Gastrocnemius medialis (tissue), 4 donors: ENCODE measurements around the gene HSPB9. TPM values are rescaled to one million over a fixed set of nuclear protein-coding genes. Genes with fewer than 3 reads are reported as not detected.

ENCODE experiments used
- ATAC-seq, 2 donors: fragments of 150-250 bp; one replicate each; pipeline ENCODE4 v1.9.1; 2016
- DNase-seq, 2 donors: peaks; one replicate each; pipeline ENCODE4 v3.0.0-alpha.2; 2019
- H3K27ac ChIP-seq, 4 donors: fragments of 200-600 bp; sonication (generic); 1 replicate in 1 of 4; 2 replicates in 3 of 4; pipeline ENCODE4 v1.5.1; 2016 to 2018; ENCODE audit warnings: mild to moderate bottlenecking in 2 of 4, moderate library complexity in 1 of 4
- H3K27me3 ChIP-seq, 3 donors: fragments of 200-600 bp; sonication (generic) in 2 of 3; 1 replicate in 1 of 3; 2 replicates in 2 of 3; pipeline versions ENCODE4 v1.5.1 to v1.6.0; 2016 to 2019; ENCODE audit warnings: mild to moderate bottlenecking in 1 of 3, moderate library complexity in 1 of 3
- H3K36me3 ChIP-seq, 2 donors: fragments of 200-600 bp; sonication (generic) in 1 of 2; one replicate each; pipeline ENCODE4 v1.5.1; 2017 to 2018
- H3K4me1 ChIP-seq, 2 donors: fragments of 200-600 bp; sonication (generic) in 1 of 2; one replicate each; pipeline ENCODE4 v1.5.1; 2016 to 2017; ENCODE audit warnings: mild to moderate bottlenecking in 2 of 2
- H3K4me3 ChIP-seq, 4 donors: fragments of 200-600 bp; sonication (generic) in 3 of 4; 1 replicate in 1 of 4; 2 replicates in 3 of 4; pipeline ENCODE4 v1.5.1; 2016 to 2019; ENCODE audit warnings: mild to moderate bottlenecking in 2 of 4
- H3K9me3 ChIP-seq, 3 donors: fragments of 200-600 bp; sonication (generic) in 2 of 3; 1 replicate in 1 of 3; 2 replicates in 2 of 3; pipeline ENCODE4 v1.5.1; 2016 to 2019
- CTCF ChIP-seq, 5 experiments: fragments of 450-650 bp in 3 of 5; fragments of 200-600 bp in 2 of 5; sonication (generic) in 2 of 5; IDR thresholded peaks in 4 of 5; conservative IDR thresholded peaks in 1 of 5; 1 replicate in 4 of 5; 2 replicates in 1 of 5; pipeline ENCODE4 v1.5.1; 2016 to 2019; ENCODE audit warnings: antibody characterized with exemption in 5 of 5, mild to moderate bottlenecking in 3 of 5, moderate library complexity in 3 of 5
- POLR2A ChIP-seq, 2 donors: fragments of 450-650 bp; IDR thresholded peaks; one replicate each; pipeline ENCODE4 v1.6.1; 2017; ENCODE audit warnings: antibody characterized with exemption in 2 of 2, mild to moderate bottlenecking in 2 of 2, moderate library complexity in 2 of 2
- in situ Hi-C, 4 donors: fragments of 200-750 bp; cut with MboI; loops; one replicate each; pipeline versions ENCODE4 v1.15.0 to v1.8.0; 2017; ENCODE audit warnings: low sequenced_read_pairs in 4 of 4
- intact Hi-C: fragments of 100-400 bp; cut with DNase I; formaldehyde crosslinking; loops from one replicate; pipeline ENCODE4 v1.15.1; 2023; ENCODE audit warnings: low total_unique reads
- total RNA-seq, 4 donors: library from RNA; depleted of rRNA; stranded (reverse); fragments of >200 nt; gene quantifications; one replicate each; pipeline versions ENCODE4 v1.1.0 to v1.2.3, GENCODE V29; 2016

The HSPB9 gene
- total RNA-seq, 4 donors from 2014 or later: not detected

GRCh38 chr17:42125565-42125964, 3.0 kb downstream of the HSPB9 start:
- intact Hi-C loops: no loop called here
- in situ Hi-C loops: no loop called here
- DNase-seq (no peak), ATAC-seq (no peak)
- H3K4me3 ChIP-seq: no peak overlapping the region
- no peak for TF ChIP-seq CTCF (IDR thresholded peaks at IDR 0.05 in 4 of 5, conservative IDR thresholded peaks at IDR 0.05 in 1 of 5)
- TF ChIP-seq POLR2A (IDR thresholded peaks at IDR 0.05): no peak
- peaks cover 0 to 54% of the 10 kb centered on the region in 2 donors for H3K36me3 ChIP-seq
- H3K27ac ChIP-seq: no peak overlapping the region
- H3K4me1 ChIP-seq: peaks cover 28 to 32% of the 10 kb centered on the region in 2 donors
- no peaks in the 10 kb centered on the region for H3K27me3 ChIP-seq
- no peaks in the 10 kb centered on the region for H3K9me3 ChIP-seq

- intact Hi-C loops (no loop called here), in situ Hi-C loops (no loop called here)
- ATAC-seq (no peak), DNase-seq (no peak)
- Histone ChIP-seq H3K27ac (no peak overlapping the region), H3K4me1 (peaks cover 35% of the 10 kb centered on the region in 2 donors), H3K27me3 (no peaks in the 10 kb centered on the region), H3K9me3 (no peaks in the 10 kb centered on the region), H3K36me3 (peaks cover 0 to 55% of the 10 kb centered on the region in 2 donors), H3K4me3 (no peak overlapping the region)
- TF ChIP-seq CTCF (IDR thresholded peaks at IDR 0.05 in 4 of 5, conservative IDR thresholded peaks at IDR 0.05 in 1 of 5) (no peak), POLR2A (IDR thresholded peaks at IDR 0.05) (no peak)
Observed at GRCh38 chr17:42126836-42127235, 4.2 kb downstream of the HSPB9 start.

- H3K4me1 ChIP-seq: peaks cover 35 to 40% of the 10 kb centered on the region in 2 donors
- no peak overlapping the region for H3K27ac ChIP-seq
- no peaks in the 10 kb centered on the region for H3K9me3 ChIP-seq
- DNase-seq: no peak
- in situ Hi-C loops: no loop called here
- H3K4me3 ChIP-seq: no peak overlapping the region
- no peaks in the 10 kb centered on the region for H3K27me3 ChIP-seq
- peaks cover 0 to 55% of the 10 kb centered on the region in 2 donors for H3K36me3 ChIP-seq
- TF ChIP-seq CTCF (IDR thresholded peaks at IDR 0.05 in 4 of 5, conservative IDR thresholded peaks at IDR 0.05 in 1 of 5) (no peak), POLR2A (IDR thresholded peaks at IDR 0.05) (no peak)
- intact Hi-C loops: no loop called here
- ATAC-seq: no peak
Observed at GRCh38 chr17:42127414-42127813, 4.8 kb downstream of the HSPB9 start.

GRCh38 chr17:42129109-42129837, 6.7 kb downstream of the HSPB9 start:
- no peaks in the 10 kb centered on the region for H3K27me3 ChIP-seq
- H3K27ac ChIP-seq: peak overlapping the region; percentile 56 to 75 (median 70)
- peaks cover 52 to 58% of the 10 kb centered on the region in 2 donors for H3K4me1 ChIP-seq
- DNase-seq (no peak), ATAC-seq (peak; percentile 24 to 31)
- TF ChIP-seq CTCF (IDR thresholded peaks at IDR 0.05 in 4 of 5, conservative IDR thresholded peaks at IDR 0.05 in 1 of 5): no peak
- TF ChIP-seq POLR2A (IDR thresholded peaks at IDR 0.05): no peak
- no peaks in the 10 kb centered on the region for H3K9me3 ChIP-seq
- no peak overlapping the region for H3K4me3 ChIP-seq
- intact Hi-C loops: no loop called here
- in situ Hi-C loops: no loop called here
- peaks cover 0 to 55% of the 10 kb centered on the region in 2 donors for H3K36me3 ChIP-seq
